GM18861 (cell line): ENCODE data around the gene CPNE4.
"Not testable (repeated sequence)": the region's sequence is repeated elsewhere in the genome, so short reads cannot be mapped to it uniquely, and the experiment has no call there.

ENCODE experiments used
- ATAC-seq: cut with Tn5 transposase; IDR thresholded peaks from one replicate; pipeline ENCODE4 v1.9.1; 2021; ENCODE audit not compliant: unreplicated experiment

The CPNE4 gene

DNA sequence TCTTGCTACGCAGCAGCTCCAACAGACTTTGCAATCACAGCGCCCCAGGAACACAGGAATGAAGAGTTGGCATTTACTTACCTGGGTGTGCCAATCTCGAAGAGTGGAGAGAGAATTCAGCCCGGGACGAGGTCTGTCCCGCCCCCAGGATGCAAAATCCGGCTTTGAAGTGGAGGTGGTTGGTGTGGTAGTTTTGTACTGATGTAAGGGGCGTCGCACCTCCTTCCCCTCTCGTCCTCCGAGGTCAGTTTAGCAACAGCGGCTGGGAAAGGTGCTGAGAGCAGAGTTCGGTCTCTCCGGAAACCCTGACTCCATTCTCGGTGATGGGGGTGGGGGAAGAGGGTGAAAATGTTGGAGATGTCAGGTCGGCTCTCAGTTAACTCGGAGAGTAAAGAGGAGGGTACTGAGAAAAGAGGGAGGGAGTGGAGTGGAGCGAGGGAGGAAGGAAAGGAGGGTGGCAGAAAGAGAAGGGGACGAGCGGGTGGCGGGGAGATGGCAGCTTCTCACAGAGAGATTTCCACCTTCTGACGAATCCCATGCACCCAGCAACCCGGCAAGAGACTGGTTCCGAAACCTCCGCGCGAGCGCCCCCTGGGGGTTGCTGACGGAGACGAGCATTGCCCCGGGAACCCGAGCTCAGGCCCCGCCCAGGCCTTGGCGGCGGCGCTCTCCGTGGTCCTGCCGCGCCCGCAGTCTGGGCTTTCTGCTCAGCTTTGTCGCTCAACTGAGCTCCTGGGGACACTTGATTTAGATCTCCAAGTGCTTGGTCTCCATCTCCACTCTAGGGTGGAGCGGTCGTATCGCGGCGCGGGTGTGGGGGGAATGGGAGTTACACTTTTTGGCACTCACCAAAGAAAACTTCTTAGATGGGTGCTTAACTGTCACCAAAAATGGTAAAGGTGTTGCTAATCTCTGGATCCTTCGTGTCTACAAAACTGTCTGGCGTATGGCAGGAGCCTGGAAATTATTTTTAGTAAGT, at the start of gene CPNE4:
Gene CPNE4 (minus strand): TSS at position 529 of the 979 bp plus-strand sequence.
- peak; percentile 79 for ATAC-seq

DNA sequence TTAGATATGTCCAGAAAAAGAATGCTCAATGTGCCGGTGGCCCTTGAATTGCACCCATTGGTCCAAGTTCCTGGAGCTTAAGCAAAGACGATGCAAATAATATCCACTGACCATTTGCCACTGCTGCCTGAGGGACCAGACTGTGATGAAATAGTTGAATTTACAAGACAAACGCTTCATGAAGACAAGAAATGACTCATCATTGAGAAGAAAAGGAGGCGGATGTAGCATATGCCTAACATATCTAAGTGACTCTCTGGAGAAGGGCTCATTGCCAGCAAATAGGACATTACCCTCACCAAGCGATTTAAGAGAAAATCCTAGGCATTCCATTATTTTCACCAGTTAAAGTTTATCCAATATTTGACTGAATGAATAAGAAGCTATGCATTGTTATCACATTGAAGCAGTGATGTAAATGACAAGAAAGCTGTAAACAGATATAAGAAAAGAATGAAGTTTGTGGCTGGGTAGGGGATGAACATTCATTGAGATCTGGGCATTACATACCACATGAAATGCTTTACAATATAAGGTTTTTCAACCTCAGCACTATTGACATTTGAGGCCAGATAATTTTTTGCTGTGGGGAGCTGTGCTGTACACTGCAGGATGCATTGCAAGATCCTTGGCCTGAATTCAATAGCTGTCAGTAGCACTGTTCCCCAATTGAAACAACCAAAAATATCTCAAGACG, 48.9 kb upstream of the CPNE4 start:
- ATAC-seq = no peak

DNA sequence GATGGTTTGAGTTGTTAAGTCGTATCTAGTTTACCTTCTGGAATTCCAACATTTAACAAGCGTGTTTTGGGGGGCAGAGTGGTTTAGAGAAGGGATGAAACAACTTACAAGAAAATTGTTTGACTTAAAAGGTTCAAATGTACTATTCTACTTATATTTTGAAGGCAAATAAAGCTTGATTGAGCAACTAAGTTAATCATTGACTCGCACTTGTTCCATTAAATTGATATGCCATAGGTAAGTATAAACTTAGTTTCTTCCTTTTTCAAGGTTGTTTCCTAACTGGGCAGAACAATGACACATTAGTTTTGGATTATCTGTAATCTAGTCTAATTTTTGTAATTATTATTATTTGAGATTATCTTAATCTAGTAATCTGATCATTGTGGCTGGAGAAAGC, 48.3 kb upstream of the CPNE4 start:
- no peak for ATAC-seq

DNA sequence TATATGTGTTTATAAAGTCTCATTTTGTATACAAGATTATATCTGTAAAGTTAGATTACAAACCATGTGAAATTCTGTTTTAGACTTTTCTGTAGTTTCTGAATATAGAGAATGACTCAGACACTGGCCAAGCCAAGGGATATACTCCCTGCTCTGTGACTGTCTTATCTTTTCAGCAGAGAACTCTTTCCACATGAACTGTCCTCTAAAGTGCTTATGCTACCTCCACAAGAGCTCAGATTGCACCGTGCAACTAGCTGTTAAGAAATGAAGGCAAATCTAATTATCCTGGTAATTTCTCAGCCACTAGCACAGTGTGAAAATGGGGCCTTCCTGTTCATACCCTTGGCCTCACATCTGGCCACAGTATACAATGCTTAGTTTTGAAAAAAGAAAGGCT, 44.3 kb upstream of the CPNE4 start:
- ATAC-seq = no peak

DNA sequence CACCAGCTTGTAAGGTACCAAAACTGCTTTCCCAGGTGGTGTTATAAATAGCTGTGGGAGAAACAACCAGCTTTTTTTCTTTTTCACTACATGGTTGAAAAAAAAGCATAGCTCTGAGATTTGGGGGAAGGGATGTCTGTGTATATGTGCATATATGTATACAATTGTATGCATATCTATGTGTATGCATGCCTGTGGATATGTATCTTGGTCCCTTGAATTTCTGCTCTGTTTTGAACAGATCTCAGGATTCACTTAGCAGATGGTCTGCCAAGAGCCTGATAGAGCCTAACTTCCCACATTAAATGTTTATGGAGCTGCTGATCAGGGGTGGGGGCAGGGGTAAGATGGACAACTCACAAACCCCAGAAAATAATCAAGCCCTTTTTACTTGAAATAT, 39.0 kb upstream of the CPNE4 start:
- ATAC-seq = no peak

DNA sequence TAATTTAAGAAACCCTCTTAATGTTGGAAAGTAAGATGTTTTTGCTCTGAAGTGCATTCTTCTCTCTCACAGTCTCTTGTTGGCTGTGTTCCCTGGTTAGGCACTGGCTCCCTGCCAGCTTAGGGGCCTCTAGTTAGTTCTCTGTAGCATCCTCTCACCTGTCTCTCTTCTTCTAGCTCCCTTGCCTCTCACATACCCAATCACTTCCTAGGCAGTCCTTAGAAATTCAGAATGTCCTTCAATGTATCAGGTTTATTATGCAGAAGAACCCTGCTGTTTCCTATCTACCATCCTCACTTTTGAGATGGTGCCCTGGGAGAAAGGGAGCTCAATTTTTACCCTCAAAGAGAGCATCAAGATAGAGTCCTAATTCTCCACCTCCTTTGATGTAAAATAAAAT, 36.2 kb upstream of the CPNE4 start:
- ATAC-seq = no peak

DNA sequence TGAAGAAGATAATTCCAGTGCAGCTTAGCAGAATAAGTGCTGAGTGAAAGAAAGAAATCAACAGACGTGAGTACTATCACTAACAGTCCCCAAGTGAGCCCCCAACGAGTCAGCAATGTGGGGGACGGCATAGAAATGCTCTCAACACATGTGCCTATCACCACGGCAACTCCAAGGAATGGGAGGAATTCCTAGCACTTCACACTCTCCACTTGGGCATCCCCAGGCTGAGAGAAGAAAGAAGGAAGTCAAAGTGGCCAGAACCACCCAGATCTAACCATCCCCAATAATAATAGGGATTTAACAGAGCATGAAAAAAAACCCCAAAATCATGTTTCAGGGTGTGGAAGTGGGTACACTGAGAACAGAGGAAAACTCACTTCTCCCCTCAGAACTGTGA, 29.3 kb upstream of the CPNE4 start:
- ATAC-seq = no peak

DNA sequence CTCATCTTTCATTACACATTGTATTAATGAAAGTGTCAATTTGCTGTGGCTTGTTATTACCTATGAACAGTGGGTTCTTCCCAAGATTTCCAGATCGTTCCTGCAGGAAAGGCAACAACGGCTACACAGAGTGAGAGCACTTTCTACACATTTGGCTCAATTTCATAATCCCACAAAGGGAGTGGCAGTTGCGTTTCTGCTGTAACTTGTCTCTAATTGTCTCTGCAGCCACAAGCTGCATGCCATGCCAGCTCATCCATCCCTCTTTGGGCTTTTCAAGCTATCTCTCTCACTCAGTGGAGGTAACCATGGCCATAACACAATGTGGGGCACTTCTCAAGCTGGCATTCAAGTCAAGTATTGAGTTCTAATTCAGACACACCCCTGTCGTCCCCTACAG, 27.7 kb upstream of the CPNE4 start:
- no peak for ATAC-seq

DNA sequence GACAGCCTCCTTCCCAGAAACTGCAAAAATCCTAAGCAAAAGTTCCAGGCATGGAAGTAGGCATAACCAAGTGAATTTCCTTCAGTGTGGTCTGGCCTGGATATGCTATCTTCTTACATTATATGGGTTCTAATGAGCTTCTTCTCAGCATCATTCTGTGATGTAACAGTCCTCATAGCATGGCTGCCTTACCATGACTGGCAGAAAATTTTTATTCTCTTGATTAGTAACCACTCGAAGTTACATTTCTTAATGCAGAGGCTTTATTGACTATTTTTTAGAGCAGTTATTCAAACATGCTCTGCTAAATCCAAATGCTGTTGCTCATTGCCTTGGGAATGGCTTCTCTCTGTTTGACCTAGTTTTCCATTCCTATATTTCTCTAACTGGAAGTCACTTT, 21.1 kb upstream of the CPNE4 start:
- ATAC-seq = no peak

DNA sequence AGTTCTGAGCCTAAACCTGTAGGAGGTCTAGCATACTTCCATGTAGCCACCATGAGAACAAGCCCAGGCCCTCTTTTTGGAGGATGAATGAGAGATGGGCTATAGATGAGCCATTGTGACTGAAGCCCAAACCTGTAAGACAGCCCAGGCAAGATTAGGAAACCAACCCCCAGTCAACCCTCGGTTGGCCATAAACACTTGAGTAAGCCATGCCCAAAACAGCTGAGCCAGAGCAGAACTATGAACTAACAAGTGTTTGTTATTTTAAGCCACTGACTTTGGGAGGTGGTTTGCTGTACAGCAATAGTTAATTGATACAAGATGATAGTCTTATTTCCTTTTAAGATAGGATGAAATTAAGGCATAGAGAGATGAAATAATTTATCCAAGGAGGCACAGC, 12.4 kb upstream of the CPNE4 start:
- ATAC-seq = no peak

DNA sequence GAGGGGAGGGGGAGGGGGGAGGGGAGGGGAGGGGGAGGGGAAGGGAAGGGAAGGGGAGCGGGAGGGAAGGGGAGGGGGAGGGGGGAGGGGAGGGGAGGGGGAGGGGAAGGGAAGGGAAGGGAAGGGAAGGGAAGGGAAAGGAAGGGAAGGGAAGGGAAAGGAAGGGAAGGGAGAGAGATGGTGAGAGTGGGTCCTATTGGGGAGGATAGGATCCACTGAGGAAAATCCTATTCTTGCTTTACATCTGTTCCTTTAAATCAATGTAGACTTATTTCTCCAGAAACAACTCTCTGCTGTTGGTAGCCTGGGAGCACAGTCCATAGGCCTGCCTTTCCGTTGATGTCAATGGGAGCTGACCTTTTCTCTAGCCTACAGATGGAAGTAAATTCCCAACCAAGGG, 10.1 kb upstream of the CPNE4 start:
- not testable (repeated sequence) for ATAC-seq

DNA sequence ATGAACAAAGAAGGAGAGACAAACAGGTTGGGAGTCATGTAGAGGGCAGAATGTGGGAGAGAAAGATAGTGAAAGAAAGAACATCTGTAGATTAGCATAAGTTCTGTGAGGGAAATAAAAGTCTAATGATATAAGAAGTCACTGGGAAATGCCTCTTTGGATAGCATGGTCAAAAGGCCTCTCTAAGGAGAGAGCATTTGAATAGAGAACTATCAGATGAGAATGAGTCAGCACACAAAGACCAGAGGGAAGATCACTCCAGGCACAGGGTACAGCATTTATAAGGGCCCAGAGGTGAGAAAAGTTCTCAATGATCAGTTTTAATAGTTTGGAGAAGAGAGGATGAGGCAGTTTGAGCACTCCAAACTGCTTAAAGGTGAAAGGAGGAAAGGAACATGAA, 7.9 kb upstream of the CPNE4 start:
- ATAC-seq = no peak

DNA sequence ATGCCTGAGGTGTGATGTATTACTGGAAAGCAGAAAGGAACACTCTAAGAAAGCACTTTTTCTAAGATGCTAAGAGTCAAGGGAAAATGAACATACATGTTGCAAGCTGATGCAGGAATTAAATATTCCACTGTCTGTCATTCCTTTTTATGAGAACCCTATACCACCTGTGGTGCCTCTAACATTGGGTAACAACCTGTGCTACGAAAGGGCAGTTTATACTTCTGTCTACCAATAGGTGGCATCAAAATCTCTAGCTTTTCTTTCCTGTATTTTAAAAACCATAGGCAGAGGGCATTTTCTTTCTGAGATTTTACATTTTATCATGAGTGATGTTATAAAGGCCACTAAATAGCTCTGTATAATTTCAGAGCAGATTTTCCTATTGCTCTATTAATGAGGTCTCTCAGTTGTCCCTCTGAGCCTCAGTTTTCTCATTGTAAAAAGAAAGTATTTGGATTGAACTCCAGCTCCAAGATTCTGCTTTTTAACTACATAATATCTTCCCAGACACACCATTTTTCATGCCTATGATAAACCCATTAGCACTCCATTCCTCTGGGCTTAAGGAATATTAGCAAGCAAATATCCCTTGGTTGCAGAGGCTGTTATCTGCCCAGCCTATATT, 3.5 kb upstream of the CPNE4 start:
- ATAC-seq = no peak

DNA sequence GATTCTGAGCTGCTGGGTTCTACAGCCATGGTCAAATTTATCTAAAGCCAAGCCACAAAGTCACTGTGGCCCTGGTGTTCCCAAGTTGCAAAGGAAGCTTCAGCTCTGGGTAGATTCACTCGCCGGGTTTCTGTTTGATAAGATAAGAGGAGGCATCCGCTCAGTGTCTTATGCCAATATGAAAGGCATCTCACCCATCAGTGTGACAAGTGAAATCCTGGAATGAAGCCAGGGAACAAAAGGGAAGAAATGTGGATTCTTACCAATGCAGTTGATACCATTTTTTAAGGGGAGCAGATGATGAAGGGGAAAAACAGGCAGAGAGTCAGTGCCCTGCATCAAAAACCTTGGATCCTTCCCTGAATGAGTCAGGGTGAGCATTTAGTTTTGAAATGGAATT, 2.8 kb upstream of the CPNE4 start:
- no peak for ATAC-seq

DNA sequence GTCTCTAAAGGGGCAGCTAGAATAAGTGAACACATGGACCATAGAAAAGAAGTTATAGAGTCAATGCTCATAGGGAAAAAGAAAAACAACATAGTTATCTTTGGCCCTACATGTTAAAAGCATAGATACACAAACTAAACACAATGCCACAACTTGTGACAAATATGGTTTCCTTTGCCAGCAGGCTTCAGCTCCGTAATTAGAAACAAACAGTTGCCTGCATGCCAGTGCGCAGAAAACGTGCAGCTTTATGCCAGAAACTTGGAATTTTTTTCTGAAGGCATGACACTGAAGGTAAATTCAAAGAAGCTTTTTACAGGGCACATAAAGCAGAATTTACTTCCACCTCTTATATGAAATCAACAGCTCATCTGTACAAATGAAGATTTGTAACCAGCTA, 2.2 kb upstream of the CPNE4 start:
- no peak for ATAC-seq

DNA sequence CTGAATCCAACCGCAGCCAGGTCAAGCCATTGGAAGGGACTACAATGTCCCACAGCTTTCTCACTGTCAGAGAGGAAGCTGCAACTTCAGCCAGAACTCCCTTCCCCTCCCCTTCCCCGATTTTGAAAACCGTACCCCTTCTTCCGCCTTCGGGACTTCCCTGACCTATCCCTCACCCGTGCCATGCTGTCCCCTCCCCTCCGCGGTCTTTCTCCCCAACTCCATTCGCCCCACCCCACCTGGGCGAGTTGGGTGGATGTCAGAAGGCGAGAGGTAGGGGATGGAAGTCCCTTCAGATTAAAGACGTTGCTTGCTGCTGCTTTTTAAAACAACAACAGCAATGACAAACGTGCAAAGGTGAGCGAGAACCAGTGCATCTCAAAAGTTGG, 723 bp downstream of the CPNE4 start:
- ATAC-seq = no peak

DNA sequence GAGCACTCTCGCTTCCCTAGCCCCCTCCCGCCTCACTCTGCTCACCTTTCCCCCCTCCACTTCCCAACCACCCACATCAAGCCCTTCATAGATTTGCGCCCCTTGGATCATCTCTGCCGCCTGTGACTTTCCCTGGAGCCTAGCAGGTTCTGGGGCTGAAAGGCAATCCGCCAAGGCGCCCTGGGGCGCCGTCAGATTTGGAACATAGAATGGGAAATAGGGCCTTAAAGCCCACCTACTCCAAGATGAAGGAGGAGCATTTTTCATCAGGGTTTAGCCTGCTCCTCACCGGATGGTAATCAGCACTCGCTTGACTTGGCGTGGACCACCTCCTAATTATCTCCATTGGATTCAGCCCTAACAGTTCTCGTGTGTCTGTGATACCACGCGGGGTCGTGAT, 1.3 kb downstream of the CPNE4 start:
- no peak for ATAC-seq

DNA sequence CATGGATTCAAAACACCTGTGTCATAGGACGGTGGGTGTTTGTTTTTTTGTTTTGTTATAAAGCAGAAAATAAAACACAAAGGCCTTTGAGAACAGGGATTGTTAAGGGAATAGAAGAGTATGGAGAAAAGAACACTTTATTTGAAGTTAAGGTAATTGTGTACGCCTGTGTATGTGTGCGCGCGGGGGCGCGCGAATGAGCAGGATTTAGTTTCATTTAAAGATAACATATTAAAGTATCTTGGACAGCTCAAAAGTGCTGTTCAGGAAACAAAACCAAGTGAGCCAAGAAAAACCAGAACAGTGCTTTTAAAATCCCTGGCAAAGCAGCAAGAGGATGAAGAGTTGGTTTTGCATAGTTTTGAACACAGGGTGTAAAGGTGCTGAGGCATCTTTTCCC, 1.9 kb downstream of the CPNE4 start:
- ATAC-seq = no peak

DNA sequence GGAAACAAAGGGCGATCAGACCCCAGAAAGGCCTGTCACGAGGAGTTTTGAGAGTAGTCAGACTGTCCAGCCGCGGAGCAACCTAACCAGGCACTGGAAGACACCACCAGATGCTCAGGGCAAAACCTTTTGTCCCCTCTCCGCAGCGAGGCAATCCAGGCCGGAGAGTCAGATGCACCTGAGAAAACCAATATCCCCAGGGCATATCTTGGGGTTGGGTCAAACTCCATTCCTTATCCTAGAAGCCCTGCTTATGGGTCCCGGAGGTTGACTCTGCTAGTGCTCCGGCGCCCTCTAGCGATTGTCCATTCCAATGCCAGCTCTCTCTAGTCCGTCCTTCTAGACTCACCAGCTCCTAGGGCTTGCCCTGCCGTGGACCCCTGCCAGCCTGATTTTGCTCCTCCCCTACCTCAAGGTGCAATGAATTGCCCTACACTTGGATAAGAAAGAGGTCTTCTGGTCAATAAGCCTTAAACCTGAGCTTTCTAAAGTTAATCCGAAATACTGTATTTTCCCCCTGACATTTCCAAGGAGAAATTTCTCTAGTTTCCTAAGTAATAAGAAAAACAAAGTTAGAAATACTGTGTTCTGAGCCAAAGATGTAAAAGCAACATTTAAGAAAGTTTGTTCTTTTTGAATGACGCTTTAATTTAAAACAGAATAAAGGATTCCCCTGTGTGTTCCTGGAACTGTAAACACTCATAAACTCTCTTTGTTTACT, 5.5 kb downstream of the CPNE4 start:
- ATAC-seq = no peak

DNA sequence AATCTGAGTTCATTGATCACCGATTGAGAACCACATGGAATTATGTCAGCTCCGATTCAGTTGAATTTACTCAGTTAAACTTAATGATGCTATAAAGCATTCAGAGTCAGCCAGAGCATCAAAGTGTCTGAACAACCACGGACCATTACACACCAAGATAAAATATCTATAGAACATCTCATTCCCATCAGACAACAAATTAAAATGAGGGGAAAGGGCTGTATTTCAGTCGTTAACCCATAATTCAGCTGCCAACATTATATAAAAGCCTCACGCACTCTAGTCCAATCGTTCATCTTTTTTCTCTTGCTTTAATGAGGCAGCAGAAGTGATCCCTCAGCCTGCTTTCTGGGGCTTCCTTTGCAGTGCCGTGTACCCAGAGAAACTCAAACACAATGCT, 11.9 kb downstream of the CPNE4 start:
- ATAC-seq = no peak

DNA sequence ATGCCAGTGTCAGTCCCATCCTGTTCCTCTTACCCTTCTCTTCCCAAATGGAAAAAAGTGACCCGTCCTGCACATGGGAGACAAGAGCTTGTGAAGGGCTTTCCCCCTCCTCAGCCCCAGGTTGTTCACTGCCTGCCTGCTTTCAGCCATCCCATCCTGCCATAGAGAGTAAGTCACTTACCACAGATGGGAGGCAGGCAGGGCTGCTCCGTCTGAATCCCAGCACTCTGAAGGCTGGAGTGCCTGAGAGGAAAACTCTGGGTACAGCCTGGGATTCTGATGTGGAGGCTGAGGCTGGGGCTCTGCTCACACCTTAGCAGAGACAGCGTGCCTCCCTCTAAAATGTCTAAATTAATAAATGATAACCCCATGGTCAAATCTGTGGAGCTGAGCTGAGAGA, 14.8 kb downstream of the CPNE4 start:
- no peak for ATAC-seq
